Measurements from ENCODE around the gene ACADS. TPM values are rescaled to one million over a fixed set of nuclear protein-coding genes. Genes with fewer than 3 reads are reported as not detected.

Gene ACADS
- total and polyA plus RNA-seq, 9 of the 15 experiments (the other 6 are each of a cell fraction or from before 2014, with no cell fraction given): 0.06 to 20.3 (median 8.8) TPM

GRCh38 chr12:120719496-120720233 is 6.0 kb upstream of the ACADS start:
- ATAC-seq (peak; percentile 66), DNase-seq (ENCODE audit: extremely low read depth in 1 of 4, low spot score in 3 of 4) (peak in 1 of 4 experiments; percentile 39), FAIRE-seq (no peak)
- peak overlapping the region; percentile 47; the same call in 1 of the 2 replicates for H3K4me2 ChIP-seq (ENCODE audit: insufficient read depth, low read length)
- no TSS peak for BruUV-seq (replicated peaks)
- in situ Hi-C loops (cut with MboI): no loop called here
- no peaks in the 10 kb centered on the region for H3K9me1 ChIP-seq (ENCODE audit: control insufficient read depth, insufficient read depth, low read length)
- H3K36me3 ChIP-seq (ENCODE audit: control insufficient read depth, insufficient read depth, low read length): peaks cover 80% of the 10 kb centered on the region
- intact Hi-C loops (cut with micrococcal nuclease): no loop called here
- H3K9me3 ChIP-seq (replicated peaks; ENCODE audit: control insufficient read depth, insufficient read depth, low read depth, low read length): no peaks in the 10 kb centered on the region
- H3K27ac ChIP-seq (ENCODE audit: extremely low read depth, low read depth, low read length): peak overlapping the region; percentile 58
- ChIA-PET CTCF (ENCODE audit: low intra/inter-chr PET ratio) (no interaction called here), POLR2A (interaction anchor here (0.7 to 2.4 kb wide), 7 partner anchors 8 to 532 kb away, joined by 3 to 22 read pairs (median 3); partner anchors contain the start of genes RNU4-1, RNU4-2 and UNC119B)
- H3K9ac ChIP-seq (ENCODE audit: insufficient read depth in 1 of 2, low read depth in 2 of 2, low read length in 2 of 2): peak overlapping the region; percentile 36 to 83; a peak in 2 of 4 replicates
- H2AFZ ChIP-seq (ENCODE audit: low read depth, low read length): no peak overlapping the region
- H3K4me1 ChIP-seq (replicated peaks in 1 of 2; ENCODE audit: control insufficient read depth in 2 of 2, insufficient read depth in 2 of 2, low read length in 2 of 2): peaks cover 22 to 32% of the 10 kb centered on the region in 2 experiments; a peak in 4 of 5 replicates
- no peaks in the 10 kb centered on the region for H3K79me2 ChIP-seq (ENCODE audit: control insufficient read depth, insufficient read depth, low read length)
- no peak overlapping the region for H3K4me3 ChIP-seq
- WGBS (ENCODE audit: insufficient coverage, low coverage, missing lambda C conversion rate): 35% methylated on average over 11 of the region's 11 CpGs
- peaks cover 8% of the 10 kb centered on the region; the same call in 1 of the 2 replicates for H4K20me1 ChIP-seq (replicated peaks; ENCODE audit: control insufficient read depth, insufficient read depth, low read length)
- H3K27me3 ChIP-seq (ENCODE audit: control insufficient read depth in 2 of 2, insufficient read depth in 2 of 2, low read length in 2 of 2): no peaks in the 10 kb centered on the region
- peak; percentile 33; the same call in 1 of the 2 replicates for TF ChIP-seq ARID1B (IDR thresholded peaks at IDR 0.05)
- no peak for TF ChIP-seq ZNF12 (CRISPR knock-in tag; IDR thresholded peaks at IDR 0.05)
- TF ChIP-seq HNRNPH1 (optimal IDR thresholded peaks at IDR 0.05; ENCODE audit: low read depth, low read length): no peak
- no peak for TF ChIP-seq ETV1 (tag; conservative IDR thresholded peaks at IDR 0.05; ENCODE audit: low read depth)
- no peak for TF ChIP-seq RBM39 (optimal IDR thresholded peaks at IDR 0.05; ENCODE audit: low read depth, low read length)
- peak; percentile 20; the same call in 1 of the 2 replicates for TF ChIP-seq CBFA2T2 (conservative IDR thresholded peaks at IDR 0.05)
- no peak for TF ChIP-seq ZNF695 (CRISPR knock-in tag; IDR thresholded peaks at IDR 0.05)
- TF ChIP-seq RBBP5 (IDR thresholded peaks at IDR 0.05; ENCODE audit: borderline replicate concordance, insufficient read depth, low read length, poor library complexity, severe bottlenecking): peak; percentile 21
- no peak for TF ChIP-seq GABPB1 (CRISPR knock-in tag; IDR thresholded peaks at IDR 0.05)
- TF ChIP-seq SMARCA4 (IDR thresholded peaks at IDR 0.05): no peak
- no peak for TF ChIP-seq ZNF586 (CRISPR knock-in tag; conservative IDR thresholded peaks at IDR 0.05)
- TF ChIP-seq MLLT1 (IDR thresholded peaks at IDR 0.05): no peak
- TF ChIP-seq NFIC (IDR thresholded peaks at IDR 0.05): no peak
- TF ChIP-seq SOX6 (IDR thresholded peaks at IDR 0.05): no peak
- TF ChIP-seq BRD4 (IDR thresholded peaks at IDR 0.05): no peak
- TF ChIP-seq SMARCA5 (IDR thresholded peaks at IDR 0.05): no peak
- no peak for TF ChIP-seq MAFK (IDR thresholded peaks at IDR 0.05; ENCODE audit: low read length)
- TF ChIP-seq E2F1 (CRISPR knock-in tag; IDR thresholded peaks at IDR 0.05): no peak
- peak; percentile 55; the same call in 1 of the 2 replicates for TF ChIP-seq TCF3 (CRISPR knock-in tag; IDR thresholded peaks at IDR 0.05)
- TF ChIP-seq SP1 (CRISPR knock-in tag; IDR thresholded peaks at IDR 0.05): no peak
- no peak for TF ChIP-seq DIDO1 (tag; IDR thresholded peaks at IDR 0.05; ENCODE audit: low read depth)
- no peak for TF ChIP-seq KDM5B (IDR thresholded peaks at IDR 0.05; ENCODE audit: insufficient replicate concordance, low read depth, low read length)
- no peak for TF ChIP-seq NFE2 (IDR thresholded peaks at IDR 0.05; ENCODE audit: low read depth)

Data from K562 (cell line).